A549 treated with AZD2906 at 1 μM for 4 hours (cell line): Measurements from ENCODE around the gene GRIK2. TPM values are rescaled to one million over a fixed set of nuclear protein-coding genes. Genes with fewer than 3 reads are reported as not detected.

ENCODE experiments used
- total RNA-seq: library from RNA; stranded (reverse); fragments of 200-300 nt; extraction: Qiagen RNA extraction; gene quantifications from 5 replicates; pipeline ENCODE4 v1.2.3, GENCODE V29; 2022

GRIK2 gene
- 0.34 to 0.58 TPM (median 0.46 TPM) in 5 replicates for total RNA-seq

GRCh38 chr6:101393251-101393828, at the start of gene GRIK2:
Gene GRIK2, plus strand, starts transcription at chr6:101393708.

